SK-N-SH treated with all-trans-retinoic acid at 6 μM for 48 hours (cell line): ENCODE results near the gene RRP12.
"Not testable (repeated sequence)": the region's sequence is repeated elsewhere in the genome, so short reads cannot be mapped to it uniquely, and the experiment has no call there.

ENCODE experiments used
- ARNTL ChIP-seq: fragments of 450-650 bp; formaldehyde crosslinking; IDR thresholded peaks from 2 replicates; pipeline ENCODE4 v1.5.0; 2020; ENCODE audit warnings: low read depth, mild to moderate bottlenecking, moderate library complexity, borderline replicate concordance
- CSDC2 ChIP-seq: fragments of 250-450 bp; sonication (Bioruptor Pico); IDR thresholded peaks from 2 replicates; pipeline ENCODE4 v1.5.0; 2020; ENCODE audit warnings: mild to moderate bottlenecking, moderate library complexity
- ESRRG ChIP-seq: fragments of 250-450 bp; sonication (Bioruptor Pico); IDR thresholded peaks from 2 replicates; pipeline ENCODE4 v1.6.1; 2021; ENCODE audit warnings: mild to moderate bottlenecking
- GLIS3 ChIP-seq: fragments of 250-450 bp; sonication (Bioruptor Pico); IDR thresholded peaks from 2 replicates; pipeline ENCODE4 v1.5.0; 2020; ENCODE audit warnings: mild to moderate bottlenecking, moderate library complexity
- RARB ChIP-seq: fragments of 250-450 bp; sonication (Bioruptor Pico); IDR thresholded peaks from 2 replicates; pipeline ENCODE4 v1.8.0; 2021; ENCODE audit warnings: mild to moderate bottlenecking, moderate library complexity
- SNAI2 ChIP-seq: fragments of 250-450 bp; sonication (Bioruptor Pico); IDR thresholded peaks from 2 replicates; pipeline ENCODE4 v1.5.0; 2020; ENCODE audit warnings: mild to moderate bottlenecking, moderate library complexity
- TCF4 ChIP-seq: fragments of 250-450 bp; sonication (Bioruptor Pico); IDR thresholded peaks from 2 replicates; pipeline ENCODE4 v1.8.0; 2021; ENCODE audit warnings: mild to moderate bottlenecking, moderate library complexity, borderline replicate concordance
- TOX ChIP-seq: fragments of 250-450 bp; sonication (Bioruptor Pico); IDR thresholded peaks from 2 replicates; pipeline ENCODE4 v1.8.0; 2021; ENCODE audit warnings: mild to moderate bottlenecking, moderate library complexity, borderline replicate concordance
- ZC3H10 ChIP-seq: fragments of 250-450 bp; sonication (Bioruptor Pico); IDR thresholded peaks from 2 replicates; pipeline ENCODE4 v1.5.1; 2021; ENCODE audit warnings: mild to moderate bottlenecking, moderate library complexity
- ZFP3 ChIP-seq: fragments of 250-450 bp; sonication (Bioruptor Pico); IDR thresholded peaks from 2 replicates; pipeline ENCODE4 v1.5.0; 2020; ENCODE audit warnings: mild to moderate bottlenecking, moderate library complexity
- ZFP30 ChIP-seq: fragments of 450-650 bp; formaldehyde crosslinking; IDR thresholded peaks from 2 replicates; pipeline ENCODE4 v1.5.0; 2022; ENCODE audit warnings: mild to moderate bottlenecking, moderate library complexity
- TF ChIP-seq, protein P1 (sequence below): fragments of 250-450 bp; sonication (Bioruptor Pico); IDR thresholded peaks from 2 replicates; pipeline ENCODE4 v1.5.1; 2021; ENCODE audit warnings: mild to moderate bottlenecking, moderate library complexity
- TF ChIP-seq, protein P2 (sequence below): fragments of 250-450 bp; sonication (Bioruptor Pico); IDR thresholded peaks from 2 replicates; pipeline ENCODE4 v1.5.0; 2020; ENCODE audit warnings: mild to moderate bottlenecking, moderate library complexity

DNA sequence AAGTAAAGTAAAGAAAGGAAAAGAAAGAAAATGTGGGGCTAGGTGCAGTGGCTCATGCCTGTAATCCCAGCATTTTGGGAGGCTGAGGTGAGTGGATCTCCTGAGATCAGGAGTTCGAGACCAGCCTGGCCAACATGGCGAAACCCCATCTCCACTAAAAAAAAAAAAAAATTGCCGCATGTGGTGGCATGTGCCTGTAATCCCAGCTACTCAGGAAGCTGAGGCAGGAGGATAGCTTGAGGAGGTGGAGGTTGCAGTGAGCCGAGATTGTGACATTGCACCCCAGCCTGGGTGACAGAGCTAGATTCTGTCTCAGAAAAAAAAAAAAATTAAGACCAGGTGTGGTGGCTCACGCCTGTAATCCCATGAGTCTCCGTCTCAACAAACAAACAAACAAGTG, 57.5 kb downstream of the RRP12 start:
- not testable (repeated sequence) for TF ChIP-seq CSDC2 (CRISPR knock-in tag); TCF4 (CRISPR knock-in tag); ZFP30; ARNTL (CRISPR knock-in tag); RARB (CRISPR knock-in tag); ESRRG (CRISPR knock-in tag); SNAI2 (CRISPR knock-in tag); ZC3H10; GLIS3 (CRISPR knock-in tag); ZFP3; TOX (CRISPR knock-in tag)
- TF ChIP-seq, protein P1, sequence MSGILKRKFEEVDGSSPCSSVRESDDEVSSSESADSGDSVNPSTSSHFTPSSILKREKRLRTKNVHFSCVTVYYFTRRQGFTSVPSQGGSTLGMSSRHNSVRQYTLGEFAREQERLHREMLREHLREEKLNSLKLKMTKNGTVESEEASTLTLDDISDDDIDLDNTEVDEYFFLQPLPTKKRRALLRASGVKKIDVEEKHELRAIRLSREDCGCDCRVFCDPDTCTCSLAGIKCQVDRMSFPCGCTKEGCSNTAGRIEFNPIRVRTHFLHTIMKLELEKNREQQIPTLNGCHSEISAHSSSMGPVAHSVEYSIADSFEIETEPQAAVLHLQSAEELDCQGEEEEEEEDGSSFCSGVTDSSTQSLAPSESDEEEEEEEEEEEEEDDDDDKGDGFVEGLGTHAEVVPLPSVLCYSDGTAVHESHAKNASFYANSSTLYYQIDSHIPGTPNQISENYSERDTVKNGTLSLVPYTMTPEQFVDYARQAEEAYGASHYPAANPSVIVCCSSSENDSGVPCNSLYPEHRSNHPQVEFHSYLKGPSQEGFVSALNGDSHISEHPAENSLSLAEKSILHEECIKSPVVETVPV (CRISPR knock-in tag), result not testable (repeated sequence)
- TF ChIP-seq, protein P2, sequence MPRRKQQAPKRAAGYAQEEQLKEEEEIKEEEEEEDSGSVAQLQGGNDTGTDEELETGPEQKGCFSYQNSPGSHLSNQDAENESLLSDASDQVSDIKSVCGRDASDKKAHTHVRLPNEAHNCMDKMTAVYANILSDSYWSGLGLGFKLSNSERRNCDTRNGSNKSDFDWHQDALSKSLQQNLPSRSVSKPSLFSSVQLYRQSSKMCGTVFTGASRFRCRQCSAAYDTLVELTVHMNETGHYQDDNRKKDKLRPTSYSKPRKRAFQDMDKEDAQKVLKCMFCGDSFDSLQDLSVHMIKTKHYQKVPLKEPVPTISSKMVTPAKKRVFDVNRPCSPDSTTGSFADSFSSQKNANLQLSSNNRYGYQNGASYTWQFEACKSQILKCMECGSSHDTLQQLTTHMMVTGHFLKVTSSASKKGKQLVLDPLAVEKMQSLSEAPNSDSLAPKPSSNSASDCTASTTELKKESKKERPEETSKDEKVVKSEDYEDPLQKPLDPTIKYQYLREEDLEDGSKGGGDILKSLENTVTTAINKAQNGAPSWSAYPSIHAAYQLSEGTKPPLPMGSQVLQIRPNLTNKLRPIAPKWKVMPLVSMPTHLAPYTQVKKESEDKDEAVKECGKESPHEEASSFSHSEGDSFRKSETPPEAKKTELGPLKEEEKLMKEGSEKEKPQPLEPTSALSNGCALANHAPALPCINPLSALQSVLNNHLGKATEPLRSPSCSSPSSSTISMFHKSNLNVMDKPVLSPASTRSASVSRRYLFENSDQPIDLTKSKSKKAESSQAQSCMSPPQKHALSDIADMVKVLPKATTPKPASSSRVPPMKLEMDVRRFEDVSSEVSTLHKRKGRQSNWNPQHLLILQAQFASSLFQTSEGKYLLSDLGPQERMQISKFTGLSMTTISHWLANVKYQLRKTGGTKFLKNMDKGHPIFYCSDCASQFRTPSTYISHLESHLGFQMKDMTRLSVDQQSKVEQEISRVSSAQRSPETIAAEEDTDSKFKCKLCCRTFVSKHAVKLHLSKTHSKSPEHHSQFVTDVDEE (CRISPR knock-in tag), result not testable (repeated sequence)
